Measurements from ENCODE around the gene JMJD7. TPM values are rescaled to one million over a fixed set of nuclear protein-coding genes. Genes with fewer than 3 reads are reported as not detected.

The JMJD7 gene
- total RNA-seq, 1 donor from 2014 or later: 26.6 TPM

DNA sequence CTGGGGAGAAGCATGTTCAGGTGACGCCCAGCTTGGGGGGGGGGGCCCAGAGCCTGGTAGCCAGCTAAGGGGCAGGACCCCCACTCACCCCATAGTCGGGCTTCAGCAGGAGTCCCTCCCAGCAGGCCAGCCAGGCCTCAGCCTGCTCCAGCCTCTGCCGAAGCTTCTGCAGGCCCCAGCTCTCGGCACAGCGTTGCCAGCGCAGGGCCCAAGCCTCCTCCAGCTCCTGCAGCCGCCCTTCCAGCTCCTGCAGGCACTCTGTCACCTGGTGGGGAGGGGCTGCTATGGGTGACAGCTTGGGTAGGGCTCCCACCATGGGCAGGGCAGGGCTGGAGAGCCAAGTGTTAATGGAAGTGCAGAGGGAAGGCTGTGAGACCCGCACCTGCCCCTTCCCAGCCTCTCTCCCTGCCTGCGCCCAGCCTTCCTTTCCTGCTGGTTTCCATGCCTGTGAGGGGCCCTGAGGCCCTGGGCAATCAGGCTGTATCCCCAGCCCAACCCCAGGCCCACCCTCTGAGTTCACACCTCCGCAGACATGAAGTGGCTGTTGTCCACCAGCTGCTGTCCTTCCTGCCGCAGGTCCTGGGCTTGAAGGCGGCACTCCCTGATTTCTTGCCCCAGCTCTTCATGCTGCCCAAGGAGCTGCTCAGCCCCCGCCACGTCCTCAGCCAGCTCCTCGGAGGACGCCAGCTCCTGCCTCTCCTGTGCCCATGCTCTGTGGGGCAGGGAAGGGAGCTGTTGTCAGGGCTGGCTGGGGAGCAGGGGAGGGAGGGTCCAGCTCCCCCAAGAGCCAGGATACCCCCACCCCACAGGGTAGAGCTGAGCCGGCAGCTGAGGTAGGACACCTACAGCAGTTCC, 25.1 kb downstream of the JMJD7 start:
- Mint-ChIP-seq H3K4me3 (ENCODE audit: unreplicated experiment) (no peak overlapping the region), H3K4me1 (ENCODE audit: low read depth, unreplicated experiment) (no peaks in the 10 kb centered on the region), H3K9me3 (ENCODE audit: unreplicated experiment) (peaks cover 3% of the 10 kb centered on the region), H3K27me3 (ENCODE audit: unreplicated experiment) (peaks cover 6% of the 10 kb centered on the region), H3K36me3 (ENCODE audit: unreplicated experiment) (no peaks in the 10 kb centered on the region), H3K27ac (ENCODE audit: unreplicated experiment) (no peak overlapping the region)
- no peak for DNase-seq
- TF ChIP-seq, protein P1, sequence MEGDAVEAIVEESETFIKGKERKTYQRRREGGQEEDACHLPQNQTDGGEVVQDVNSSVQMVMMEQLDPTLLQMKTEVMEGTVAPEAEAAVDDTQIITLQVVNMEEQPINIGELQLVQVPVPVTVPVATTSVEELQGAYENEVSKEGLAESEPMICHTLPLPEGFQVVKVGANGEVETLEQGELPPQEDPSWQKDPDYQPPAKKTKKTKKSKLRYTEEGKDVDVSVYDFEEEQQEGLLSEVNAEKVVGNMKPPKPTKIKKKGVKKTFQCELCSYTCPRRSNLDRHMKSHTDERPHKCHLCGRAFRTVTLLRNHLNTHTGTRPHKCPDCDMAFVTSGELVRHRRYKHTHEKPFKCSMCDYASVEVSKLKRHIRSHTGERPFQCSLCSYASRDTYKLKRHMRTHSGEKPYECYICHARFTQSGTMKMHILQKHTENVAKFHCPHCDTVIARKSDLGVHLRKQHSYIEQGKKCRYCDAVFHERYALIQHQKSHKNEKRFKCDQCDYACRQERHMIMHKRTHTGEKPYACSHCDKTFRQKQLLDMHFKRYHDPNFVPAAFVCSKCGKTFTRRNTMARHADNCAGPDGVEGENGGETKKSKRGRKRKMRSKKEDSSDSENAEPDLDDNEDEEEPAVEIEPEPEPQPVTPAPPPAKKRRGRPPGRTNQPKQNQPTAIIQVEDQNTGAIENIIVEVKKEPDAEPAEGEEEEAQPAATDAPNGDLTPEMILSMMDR (IDR thresholded peaks at IDR 0.05; ENCODE audit: partially characterized antibody, unreplicated experiment): no peak

DNA sequence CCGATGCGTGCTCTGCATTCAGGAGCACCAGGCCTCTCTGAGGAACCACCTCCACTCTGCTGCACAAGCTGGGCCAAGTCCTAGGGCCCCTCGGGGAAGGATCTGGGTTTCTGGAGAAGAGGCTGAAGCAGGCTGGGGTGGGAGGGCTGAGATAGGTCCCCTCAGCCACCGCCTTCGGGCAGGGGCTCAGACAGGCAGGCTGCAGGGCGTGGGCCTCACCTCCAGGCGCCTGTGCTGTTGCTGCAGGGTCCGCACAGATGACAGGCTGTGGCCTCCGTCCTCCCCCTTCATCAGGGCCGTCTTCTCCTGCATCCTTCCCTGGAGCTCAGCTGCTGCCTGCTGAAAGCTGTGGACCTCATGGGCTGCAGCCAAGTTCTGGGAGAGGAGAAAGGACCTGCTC, 25.9 kb downstream of the JMJD7 start:
- Mint-ChIP-seq H3K36me3 (ENCODE audit: unreplicated experiment) (no peaks in the 10 kb centered on the region), H3K4me1 (ENCODE audit: low read depth, unreplicated experiment) (no peaks in the 10 kb centered on the region), H3K9me3 (ENCODE audit: unreplicated experiment) (peaks cover 4% of the 10 kb centered on the region), H3K27ac (ENCODE audit: unreplicated experiment) (no peak overlapping the region), H3K27me3 (ENCODE audit: unreplicated experiment) (peaks cover 4% of the 10 kb centered on the region), H3K4me3 (ENCODE audit: unreplicated experiment) (no peak overlapping the region)
- DNase-seq: no peak
- TF ChIP-seq, protein P1 (IDR thresholded peaks at IDR 0.05; ENCODE audit: partially characterized antibody, unreplicated experiment): no peak

DNA sequence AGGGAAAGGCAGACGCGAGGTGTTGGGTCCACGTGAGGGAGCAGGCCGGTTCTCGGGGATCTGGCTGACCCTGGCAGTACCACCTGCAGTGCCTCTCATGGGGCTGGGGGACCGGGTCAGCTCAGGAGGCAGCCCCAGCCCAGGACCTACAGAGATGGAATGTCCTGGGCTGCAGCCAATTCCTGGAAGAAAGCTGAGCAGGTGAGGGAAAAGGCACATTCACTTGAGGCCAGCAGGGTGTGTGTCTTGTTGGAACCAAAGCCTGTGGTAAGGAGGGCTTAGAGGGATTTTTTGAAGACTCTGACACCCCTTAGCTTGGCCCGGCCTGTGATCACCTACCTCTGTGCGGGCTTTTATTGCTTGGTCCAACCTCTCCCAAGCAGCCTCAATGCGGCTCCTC, 26.6 kb downstream of the JMJD7 start:
- no peak overlapping the region for H3K27ac Mint-ChIP-seq (ENCODE audit: unreplicated experiment)
- no peaks in the 10 kb centered on the region for H3K36me3 Mint-ChIP-seq (ENCODE audit: unreplicated experiment)
- no peak overlapping the region for H3K4me3 Mint-ChIP-seq (ENCODE audit: unreplicated experiment)
- H3K27me3 Mint-ChIP-seq (ENCODE audit: unreplicated experiment): peaks cover 4% of the 10 kb centered on the region
- TF ChIP-seq, protein P1 (IDR thresholded peaks at IDR 0.05; ENCODE audit: partially characterized antibody, unreplicated experiment): no peak
- peaks cover 4% of the 10 kb centered on the region for H3K9me3 Mint-ChIP-seq (ENCODE audit: unreplicated experiment)
- DNase-seq: no peak
- H3K4me1 Mint-ChIP-seq (ENCODE audit: low read depth, unreplicated experiment): no peaks in the 10 kb centered on the region

DNA sequence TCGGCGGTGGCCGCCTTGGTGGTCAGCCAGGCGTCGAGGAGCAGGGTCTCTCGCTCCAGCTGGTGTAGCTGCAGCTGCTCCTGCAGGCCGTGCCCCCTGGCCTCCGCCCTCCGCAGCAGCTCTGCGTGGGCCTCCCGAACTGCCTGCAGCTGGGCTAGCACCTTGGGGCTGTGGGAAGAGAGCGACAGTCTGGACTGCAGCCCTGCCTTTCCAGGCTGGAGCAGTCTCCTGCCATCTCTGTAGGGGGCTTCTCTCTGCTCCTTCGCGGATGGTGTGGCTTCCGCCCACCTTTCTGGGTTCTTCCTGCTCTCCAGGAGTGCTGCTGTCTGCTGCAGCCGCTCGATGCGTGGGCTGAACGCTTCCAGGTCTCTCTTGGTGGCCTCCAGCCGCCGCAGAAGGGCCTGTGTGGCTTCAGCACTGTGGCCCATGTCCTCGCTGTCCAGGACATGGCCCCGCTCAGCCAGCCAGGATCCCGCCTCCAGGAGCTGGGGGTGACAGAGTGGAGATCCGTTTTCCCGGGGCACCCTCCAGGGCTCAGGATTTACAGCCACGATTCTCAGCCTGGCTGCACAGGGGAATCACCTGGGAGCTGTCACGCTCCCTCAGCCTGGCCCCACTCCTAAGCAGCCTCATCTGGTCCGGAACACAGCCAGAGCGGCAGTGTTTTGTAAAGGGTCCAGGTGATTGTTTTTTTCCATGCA, 27.5 kb downstream of the JMJD7 start:
- Mint-ChIP-seq H3K4me3 (ENCODE audit: unreplicated experiment) (no peak overlapping the region), H3K9me3 (ENCODE audit: unreplicated experiment) (peaks cover 6% of the 10 kb centered on the region), H3K36me3 (ENCODE audit: unreplicated experiment) (no peaks in the 10 kb centered on the region), H3K27me3 (ENCODE audit: unreplicated experiment) (peaks cover 4% of the 10 kb centered on the region), H3K4me1 (ENCODE audit: low read depth, unreplicated experiment) (no peaks in the 10 kb centered on the region), H3K27ac (ENCODE audit: unreplicated experiment) (no peak overlapping the region)
- no peak for DNase-seq
- TF ChIP-seq, protein P1 (IDR thresholded peaks at IDR 0.05; ENCODE audit: partially characterized antibody, unreplicated experiment): no peak

DNA sequence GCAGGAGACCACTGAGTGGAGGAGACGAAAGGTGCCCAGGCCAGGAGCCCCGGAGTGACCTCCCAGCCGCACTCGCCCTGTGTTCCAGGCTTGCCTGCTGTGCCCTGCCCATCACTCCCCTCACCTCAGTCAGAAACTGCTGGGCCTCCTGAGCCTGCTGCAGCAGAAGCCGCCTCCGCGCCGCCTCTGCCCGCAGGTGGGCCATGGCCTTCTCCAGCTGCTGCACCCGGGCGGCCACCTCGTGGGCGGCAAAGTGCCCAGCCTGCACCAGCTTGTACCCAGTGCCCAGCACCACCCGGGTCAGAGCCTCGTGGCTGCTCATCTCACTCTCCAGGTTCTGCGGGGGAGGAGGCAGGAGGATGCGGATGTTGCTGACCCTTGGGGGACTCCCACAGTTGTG, 28.4 kb downstream of the JMJD7 start:
- peaks cover 4% of the 10 kb centered on the region for H3K27me3 Mint-ChIP-seq (ENCODE audit: unreplicated experiment)
- no peaks in the 10 kb centered on the region for H3K4me1 Mint-ChIP-seq (ENCODE audit: low read depth, unreplicated experiment)
- H3K27ac Mint-ChIP-seq (ENCODE audit: unreplicated experiment): no peak overlapping the region
- TF ChIP-seq, protein P1 (IDR thresholded peaks at IDR 0.05; ENCODE audit: partially characterized antibody, unreplicated experiment): no peak
- no peak overlapping the region for H3K4me3 Mint-ChIP-seq (ENCODE audit: unreplicated experiment)
- H3K36me3 Mint-ChIP-seq (ENCODE audit: unreplicated experiment): no peaks in the 10 kb centered on the region
- peaks cover 6% of the 10 kb centered on the region for H3K9me3 Mint-ChIP-seq (ENCODE audit: unreplicated experiment)
- DNase-seq: no peak
